CD4-positive, alpha-beta T cell treated with Interferon gamma for 1 hour (primary cell): ENCODE measurements around the gene LAIR1.
"Not testable (repeated sequence)": the region's sequence is repeated elsewhere in the genome, so short reads cannot be mapped to it uniquely, and the experiment has no call there.

ENCODE experiments used
- DNase-seq: peaks from one replicate; pipeline ENCODE4 v3.0.0-alpha.2; 2020

LAIR1 gene

GRCh38 chr19:54339646-54340358 lies 24.9 kb downstream of the LAIR1 start:
- peak; percentile 43 for DNase-seq

- no peak for DNase-seq
Observed at GRCh38 chr19:54338521-54338920, 26.2 kb downstream of the LAIR1 start.

- no peak for DNase-seq
Observed at GRCh38 chr19:54337858-54338230, 26.9 kb downstream of the LAIR1 start.

- DNase-seq: no peak
Observed at GRCh38 chr19:54336893-54337857, 27.6 kb downstream of the LAIR1 start.

GRCh38 chr19:54335979-54336892 lies 28.5 kb downstream of the LAIR1 start:
- DNase-seq: no peak

- no peak for DNase-seq
Observed at GRCh38 chr19:54335164-54335563, 29.6 kb downstream of the LAIR1 start.

GRCh38 chr19:54333586-54334298 lies 31.0 kb downstream of the LAIR1 start:
- no peak for DNase-seq

- DNase-seq: no peak
Observed at GRCh38 chr19:54332149-54332548, 32.6 kb downstream of the LAIR1 start.

GRCh38 chr19:54331626-54332025 lies 33.1 kb downstream of the LAIR1 start:
- no peak for DNase-seq

GRCh38 chr19:54329476-54330165 lies 35.1 kb downstream of the LAIR1 start:
- no peak for DNase-seq

GRCh38 chr19:54328781-54329180 lies 36.0 kb downstream of the LAIR1 start:
- DNase-seq: not testable (repeated sequence)

GRCh38 chr19:54325631-54326030 lies 39.1 kb downstream of the LAIR1 start:
- DNase-seq: no peak

GRCh38 chr19:54325194-54325621 lies 39.5 kb downstream of the LAIR1 start:
- peak; percentile 26 for DNase-seq

- DNase-seq: no peak
Observed at GRCh38 chr19:54324071-54324470, 40.7 kb downstream of the LAIR1 start.

- DNase-seq: peak; percentile 22
Observed at GRCh38 chr19:54322934-54323333, 41.8 kb downstream of the LAIR1 start.

- DNase-seq: not testable (repeated sequence)
Observed at GRCh38 chr19:54322295-54322694, 42.4 kb downstream of the LAIR1 start.

- no peak for DNase-seq
Observed at GRCh38 chr19:54319892-54320670, 44.6 kb downstream of the LAIR1 start.

- DNase-seq: peak; percentile 29
Observed at GRCh38 chr19:54319049-54319448, 45.7 kb downstream of the LAIR1 start.

- no peak for DNase-seq
Observed at GRCh38 chr19:54317965-54318240, 46.8 kb downstream of the LAIR1 start.

GRCh38 chr19:54317108-54317964 lies 47.4 kb downstream of the LAIR1 start:
- DNase-seq: no peak
